Activated T-cell treated with anti-CD3 and anti-CD28 coated beads for 1 hour (primary cell): ENCODE results near the gene RBPJ.

Experiments
- DNase-seq: peaks from one replicate; pipeline ENCODE4 v3.0.0-alpha.2; 2020; ENCODE audit warnings: low read depth

The RBPJ gene

GRCh38 chr4:26420438-26420837 is 99.6 kb downstream of the RBPJ start:
- no peak for DNase-seq

DNA sequence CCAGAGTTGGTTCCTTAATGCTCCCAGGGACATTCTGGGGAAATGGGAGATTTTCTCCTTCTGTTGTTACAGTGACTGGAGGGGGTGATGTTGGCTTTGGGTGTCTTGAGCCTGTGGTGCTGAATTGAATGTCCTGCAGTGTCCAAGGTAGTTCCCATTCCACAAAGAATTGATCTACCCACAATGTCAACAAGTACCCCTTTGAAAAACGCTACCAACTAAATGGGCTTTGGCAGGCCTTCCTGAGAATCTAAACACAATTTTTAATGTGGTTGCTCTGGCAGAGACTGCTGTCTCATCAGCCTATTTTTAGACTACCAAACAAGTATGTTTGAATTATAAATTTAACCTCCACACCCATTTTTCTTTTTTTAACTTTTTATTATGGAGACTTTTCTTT is 100.1 kb downstream of the RBPJ start:
- no peak for DNase-seq

DNA sequence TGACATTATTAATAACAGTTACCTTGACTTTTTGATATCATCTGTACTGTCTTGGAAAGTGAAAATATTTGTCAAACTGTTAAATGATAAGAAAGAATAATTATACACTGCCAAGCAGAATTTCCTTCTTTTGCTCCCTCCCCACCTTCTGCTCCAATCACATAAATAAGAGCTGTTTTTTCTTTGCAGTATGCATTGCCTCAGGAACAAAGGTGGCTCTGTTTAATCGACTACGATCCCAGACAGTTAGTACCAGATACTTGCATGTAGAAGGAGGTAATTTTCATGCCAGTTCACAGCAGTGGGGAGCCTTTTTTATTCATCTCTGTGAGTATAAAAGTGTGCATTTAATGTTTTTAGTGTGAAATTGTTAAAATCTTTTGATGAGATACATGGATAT is 103.3 kb downstream of the RBPJ start:
- DNase-seq = no peak

DNA sequence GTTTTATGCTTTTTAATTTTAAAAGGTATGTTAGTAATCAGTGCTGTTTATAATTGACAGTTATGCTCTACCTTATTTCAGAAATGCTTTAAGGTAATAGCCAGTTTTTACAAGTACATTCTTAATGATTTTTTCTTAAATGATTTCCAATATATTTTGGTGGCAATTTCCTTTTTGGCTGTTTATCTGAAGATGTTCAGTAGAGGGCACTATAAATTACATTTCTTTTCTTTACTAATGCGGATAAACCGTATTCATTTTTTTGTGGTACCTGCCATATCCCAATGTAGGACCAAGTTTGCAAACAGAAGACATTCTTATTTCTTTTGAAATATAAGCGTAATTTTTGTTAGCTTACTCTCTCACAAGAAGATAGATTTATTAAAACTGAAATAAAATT is 104.0 kb downstream of the RBPJ start:
- no peak for DNase-seq

GRCh38 chr4:26425953-26426352 is 105.1 kb downstream of the RBPJ start:
- no peak for DNase-seq

- no peak for DNase-seq
Observed at GRCh38 chr4:26426892-26427291, 106.1 kb downstream of the RBPJ start.

DNA sequence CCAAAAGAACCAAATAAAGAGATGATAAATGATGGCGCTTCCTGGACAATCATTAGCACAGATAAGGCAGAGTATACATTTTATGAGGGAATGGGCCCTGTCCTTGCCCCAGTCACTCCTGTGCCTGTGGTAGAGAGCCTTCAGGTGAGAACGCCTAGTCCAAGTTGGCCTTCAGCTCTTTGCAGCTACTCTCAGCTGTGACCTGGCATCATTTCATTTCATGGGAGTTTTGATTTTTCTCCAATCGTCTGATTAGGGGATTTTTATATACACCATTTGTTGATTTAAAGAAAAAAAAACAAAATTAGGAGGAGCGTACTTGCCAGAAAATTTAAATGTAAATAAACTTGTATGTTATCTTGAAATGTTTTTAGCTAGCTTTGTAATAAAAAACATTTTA is 109.1 kb downstream of the RBPJ start:
- no peak for DNase-seq

DNA sequence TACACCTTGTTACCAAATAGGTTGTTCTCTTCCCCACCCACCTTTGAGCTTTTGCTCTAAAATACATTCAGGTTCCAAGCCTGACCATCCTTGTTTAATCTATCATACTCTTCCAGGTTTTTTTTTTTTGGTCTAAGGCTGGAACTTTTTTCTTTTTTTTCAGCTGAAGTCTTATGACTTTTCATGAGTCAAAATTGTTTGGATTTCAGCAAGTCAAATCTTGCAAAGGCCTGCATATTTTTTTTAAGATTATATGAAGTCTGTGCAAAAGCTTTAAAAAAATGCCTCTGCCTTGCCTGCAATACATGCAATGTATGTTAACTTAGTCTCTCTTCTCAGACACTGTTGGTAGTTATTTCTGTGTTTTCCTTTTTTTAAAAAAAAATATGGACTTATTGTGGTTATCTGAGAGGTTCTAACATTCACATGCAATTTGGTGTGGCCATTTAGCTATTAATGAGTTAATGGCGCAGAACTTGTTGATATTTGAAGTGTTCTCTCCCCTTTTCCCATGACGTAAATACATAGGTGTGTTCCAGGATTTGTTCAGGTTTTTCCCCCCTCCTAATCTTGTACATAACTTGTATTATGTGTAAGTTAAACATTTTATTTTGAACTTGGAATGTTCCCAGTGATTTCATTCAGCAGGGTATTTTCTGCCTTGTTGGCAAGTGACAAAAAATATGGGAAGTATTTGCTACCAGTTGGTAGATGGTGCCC is 110.8 kb downstream of the RBPJ start:
- no peak for DNase-seq

- no peak for DNase-seq
Observed at GRCh38 chr4:26432419-26432818, 111.6 kb downstream of the RBPJ start.

GRCh38 chr4:26433556-26433955 is 112.7 kb downstream of the RBPJ start:
- no peak for DNase-seq

DNA sequence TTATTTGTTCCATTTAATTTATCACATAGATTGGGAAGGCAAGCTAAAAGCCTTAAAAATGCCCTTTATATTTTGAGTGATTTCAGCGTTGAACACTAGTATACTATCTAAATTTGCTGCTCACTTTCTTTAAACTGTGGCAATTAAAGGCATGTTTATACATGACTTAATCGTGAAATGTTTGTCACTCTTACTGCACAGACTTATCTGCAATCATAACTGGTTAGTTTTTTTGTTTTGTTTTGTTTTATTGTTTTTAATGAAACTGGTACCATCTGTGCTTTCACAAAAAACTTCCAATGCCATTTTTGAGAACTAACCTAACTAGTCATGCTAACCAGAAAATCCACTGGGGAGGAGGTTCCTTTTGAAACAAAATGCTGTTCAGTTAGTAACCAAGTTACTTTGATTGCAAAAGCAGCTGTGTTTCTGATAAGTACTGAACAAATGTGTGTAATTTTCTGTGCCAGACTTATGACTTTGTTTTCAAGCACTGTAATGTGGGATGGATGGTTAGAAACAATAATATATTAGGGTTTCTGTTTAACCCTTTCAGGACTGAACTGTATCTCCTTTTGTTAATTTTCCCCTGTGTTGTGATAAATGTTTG is 113.3 kb downstream of the RBPJ start:
- no peak for DNase-seq

DNA sequence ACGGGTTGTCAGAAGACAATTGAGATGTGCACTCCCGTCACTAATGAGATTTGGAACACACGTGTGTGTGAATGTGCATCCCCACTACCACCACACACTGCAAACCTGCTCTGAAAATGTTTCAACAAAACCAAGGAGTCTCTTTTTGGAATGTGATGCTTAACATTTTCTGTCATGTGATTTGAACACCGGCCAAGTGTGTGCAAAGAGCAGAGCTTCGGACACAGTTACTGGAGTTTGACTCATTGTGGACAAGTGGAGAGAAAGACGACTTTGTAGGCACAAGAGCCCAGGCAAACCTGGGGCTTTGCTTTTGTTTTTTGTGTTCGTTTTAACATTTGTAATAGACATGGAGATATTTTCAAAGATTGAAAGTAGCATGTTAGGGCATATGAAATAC is 120.3 kb downstream of the RBPJ start:
- no peak for DNase-seq

- DNase-seq = no peak
Observed at GRCh38 chr4:26441771-26442170, 121.0 kb downstream of the RBPJ start.

DNA sequence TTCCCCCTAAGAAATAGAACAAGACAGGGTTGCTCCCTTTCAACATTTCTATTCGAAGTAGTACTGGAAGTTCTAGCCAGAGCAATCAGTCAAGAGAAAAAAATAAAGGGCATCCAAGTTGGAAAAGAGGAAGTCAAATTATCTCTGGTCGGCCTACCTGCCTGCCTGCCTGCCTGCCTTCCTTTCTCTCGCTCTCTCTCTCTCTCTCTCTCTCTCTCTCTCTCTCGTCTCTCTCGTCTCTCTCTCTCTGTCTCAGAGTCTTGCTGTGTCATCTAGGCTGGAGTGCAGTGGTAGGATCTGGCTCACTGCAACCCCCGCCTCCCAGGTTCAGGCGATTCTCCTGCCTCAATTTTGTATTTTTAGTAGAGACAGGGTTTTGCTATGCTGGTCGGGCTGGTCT is 126.6 kb downstream of the RBPJ start:
- no peak for DNase-seq

- DNase-seq = no peak
Observed at GRCh38 chr4:26450418-26450817, 129.6 kb downstream of the RBPJ start.

- DNase-seq = no peak
Observed at GRCh38 chr4:26451597-26451996, 130.8 kb downstream of the RBPJ start.

DNA sequence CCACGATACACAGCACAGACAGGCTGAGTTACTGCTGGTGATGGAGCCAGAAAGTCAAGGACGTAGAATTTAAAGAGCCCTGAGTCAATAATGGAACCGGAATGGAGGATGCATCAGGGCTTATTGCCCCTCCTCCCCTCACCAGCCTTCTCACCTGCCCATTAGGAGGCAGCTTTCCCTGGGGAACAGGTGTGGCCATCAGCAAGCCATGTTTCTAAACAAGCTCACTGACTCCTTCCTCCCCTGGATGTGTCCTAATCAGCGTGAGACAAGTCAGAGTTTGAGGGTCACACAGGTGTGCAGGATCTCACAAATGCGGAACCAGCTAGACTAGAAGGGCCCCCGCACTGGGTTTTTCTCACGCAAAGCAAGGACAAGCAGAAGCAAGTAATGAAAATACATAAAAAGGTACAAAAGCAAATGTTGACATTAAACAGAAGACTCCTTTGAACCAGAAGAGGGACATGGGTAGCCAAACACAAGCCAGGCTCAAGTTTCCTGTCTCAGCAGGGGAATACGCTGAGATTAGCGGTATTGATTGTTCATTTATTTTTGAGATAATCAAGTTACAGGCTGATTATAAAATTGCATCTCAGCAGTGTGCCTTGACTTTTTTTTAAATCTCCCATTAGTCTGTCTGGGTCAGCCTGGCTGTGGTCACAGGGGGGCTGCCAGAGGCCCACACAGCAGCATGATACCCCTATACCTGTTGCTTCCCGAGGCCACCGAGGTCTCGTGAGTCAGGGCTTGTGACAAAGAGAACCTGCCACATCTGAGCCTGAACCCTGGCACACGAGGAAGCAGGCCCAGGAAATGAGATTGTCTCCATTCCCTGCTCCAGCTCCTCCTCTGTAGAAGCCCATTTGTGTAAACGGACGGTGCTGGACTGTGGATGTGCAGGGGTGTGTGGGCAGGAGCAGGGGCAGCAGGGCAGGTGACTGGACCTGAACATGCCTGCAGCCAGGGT is 132.0 kb downstream of the RBPJ start:
- no peak for DNase-seq

DNA sequence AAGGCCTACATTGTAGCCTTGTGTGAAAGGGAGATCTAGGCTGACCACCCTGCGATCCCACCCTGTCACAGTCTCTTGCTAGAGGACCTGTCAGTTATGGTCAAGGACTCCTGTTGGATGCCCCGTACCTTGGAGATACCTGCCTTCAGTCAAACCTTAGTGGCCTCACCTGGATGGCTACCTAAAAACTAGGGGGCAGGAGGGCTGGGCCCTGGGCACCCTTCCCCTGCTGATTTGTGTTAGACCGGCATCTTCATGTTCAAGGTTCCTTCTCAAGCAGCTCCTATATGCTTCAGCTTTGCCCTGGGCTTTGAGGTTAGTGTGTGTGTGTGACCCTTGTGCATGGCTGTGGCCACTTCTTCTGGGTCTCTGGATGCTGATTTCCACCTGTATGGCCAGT is 134.1 kb downstream of the RBPJ start:
- DNase-seq = no peak

- DNase-seq = no peak
Observed at GRCh38 chr4:26455571-26455970, 134.8 kb downstream of the RBPJ start.

DNA sequence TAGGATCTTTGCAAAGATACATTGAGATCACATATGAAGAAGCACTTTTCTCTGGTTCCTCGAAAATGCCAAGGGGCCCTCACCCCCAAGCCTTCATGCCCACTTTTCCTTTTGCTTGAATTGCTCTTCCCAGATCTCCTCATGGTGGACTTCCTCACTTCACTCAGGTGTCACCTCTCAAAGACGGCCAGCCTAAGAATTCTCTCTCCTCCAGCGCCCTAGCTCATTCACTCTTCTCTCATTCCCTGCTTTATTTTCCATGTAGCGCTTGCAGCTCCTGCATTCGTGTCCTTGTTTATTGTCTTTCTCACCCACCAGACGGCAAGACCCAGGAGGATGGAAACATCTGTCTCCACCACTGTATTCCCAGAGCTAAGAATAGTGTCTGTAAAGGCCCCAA is 136.6 kb downstream of the RBPJ start:
- DNase-seq = no peak

GRCh38 chr4:26458157-26458561 is 137.3 kb downstream of the RBPJ start:
- DNase-seq = no peak

GRCh38 chr4:26459054-26459755 is 138.4 kb downstream of the RBPJ start:
- no peak for DNase-seq
